ENCODE measurements around the gene ARHGAP5. TPM values are rescaled to one million over a fixed set of nuclear protein-coding genes. Genes with fewer than 3 reads are reported as not detected.

ARHGAP5 gene
- total RNA-seq, 1 donor from 2014 or later = 140 TPM

- no peaks in the 10 kb centered on the region for H3K36me3 Mint-ChIP-seq (ENCODE audit: low read depth, unreplicated experiment)
- no peak overlapping the region for H3K4me3 ChIP-seq (ENCODE audit: insufficient read depth, low read depth, low read length)
- no peak overlapping the region for H3K4me2 ChIP-seq (ENCODE audit: low read length)
- H3K36me3 ChIP-seq (ENCODE audit: insufficient read depth, low read length) = no peaks in the 10 kb centered on the region
- H4K20me1 ChIP-seq (ENCODE audit: insufficient read depth, low read length) = no peaks in the 10 kb centered on the region
- no peaks in the 10 kb centered on the region for H3K27me3 Mint-ChIP-seq (ENCODE audit: low read depth, unreplicated experiment)
- H2AFZ ChIP-seq (ENCODE audit: low read depth, low read length) = no peak overlapping the region
- no peak overlapping the region for H3K4me3 Mint-ChIP-seq (ENCODE audit: unreplicated experiment)
- FAIRE-seq (no peak), DNase-seq (ENCODE audit: low read depth) (no peak)
- H3K79me2 ChIP-seq (ENCODE audit: insufficient read depth, low read length) = no peaks in the 10 kb centered on the region
- no peak overlapping the region for H3K9ac ChIP-seq (ENCODE audit: low read length)
- no peaks in the 10 kb centered on the region for H3K4me1 ChIP-seq (ENCODE audit: insufficient read depth, low read length)
- H3K4me1 Mint-ChIP-seq (ENCODE audit: low read depth, unreplicated experiment) = no peaks in the 10 kb centered on the region
- H3K27ac ChIP-seq (ENCODE audit: low read depth, low read length) = no peak overlapping the region
- H3K27ac Mint-ChIP-seq (ENCODE audit: unreplicated experiment) = no peak overlapping the region
- no peaks in the 10 kb centered on the region for H3K9me3 ChIP-seq (ENCODE audit: insufficient read depth, low read depth, low read length)
- H3K9me3 Mint-ChIP-seq (ENCODE audit: unreplicated experiment) = no peaks in the 10 kb centered on the region
- TF ChIP-seq EZH2 (IDR thresholded peaks at IDR 0.05; ENCODE audit: insufficient read depth, low read length) (no peak), CTCF (IDR thresholded peaks at IDR 0.05; ENCODE audit: insufficient read depth, low read depth, low read length) (no peak)
- H3K27me3 ChIP-seq (ENCODE audit: insufficient read depth, low read length) = no peaks in the 10 kb centered on the region
These were observed 8.4 kb upstream of the ARHGAP5 start for GRCh38 chr14:32068708-32069107.

- Histone ChIP-seq H3K9me3 (ENCODE audit: insufficient read depth, low read depth, low read length) (no peaks in the 10 kb centered on the region), H3K4me2 (ENCODE audit: low read length) (no peak overlapping the region), H4K20me1 (ENCODE audit: insufficient read depth, low read length) (no peaks in the 10 kb centered on the region), H3K79me2 (ENCODE audit: insufficient read depth, low read length) (no peaks in the 10 kb centered on the region), H3K4me3 (ENCODE audit: insufficient read depth, low read depth, low read length) (no peak overlapping the region), H3K27ac (ENCODE audit: low read depth, low read length) (no peak overlapping the region), H3K4me1 (ENCODE audit: insufficient read depth, low read length) (no peaks in the 10 kb centered on the region), H3K36me3 (ENCODE audit: insufficient read depth, low read length) (no peaks in the 10 kb centered on the region), H3K27me3 (ENCODE audit: insufficient read depth, low read length) (no peaks in the 10 kb centered on the region), H3K9ac (ENCODE audit: low read length) (no peak overlapping the region), H2AFZ (ENCODE audit: low read depth, low read length) (no peak overlapping the region)
- Mint-ChIP-seq H3K4me3 (ENCODE audit: unreplicated experiment) (no peak overlapping the region), H3K27me3 (ENCODE audit: low read depth, unreplicated experiment) (no peaks in the 10 kb centered on the region), H3K4me1 (ENCODE audit: low read depth, unreplicated experiment) (peaks cover 4% of the 10 kb centered on the region), H3K36me3 (ENCODE audit: low read depth, unreplicated experiment) (no peaks in the 10 kb centered on the region), H3K27ac (ENCODE audit: unreplicated experiment) (no peak overlapping the region), H3K9me3 (ENCODE audit: unreplicated experiment) (no peaks in the 10 kb centered on the region)
- DNase-seq (ENCODE audit: low read depth) (no peak), FAIRE-seq (no peak)
- TF ChIP-seq CTCF (IDR thresholded peaks at IDR 0.05; ENCODE audit: insufficient read depth, low read depth, low read length) (no peak), EZH2 (IDR thresholded peaks at IDR 0.05; ENCODE audit: insufficient read depth, low read length) (no peak)
These were observed 6.8 kb upstream of the ARHGAP5 start for GRCh38 chr14:32070282-32070681.

GRCh38 chr14:32072676-32073075, 4.4 kb upstream of the ARHGAP5 start:
- Mint-ChIP-seq H3K36me3 (ENCODE audit: low read depth, unreplicated experiment) (no peaks in the 10 kb centered on the region), H3K9me3 (ENCODE audit: unreplicated experiment) (no peaks in the 10 kb centered on the region), H3K27me3 (ENCODE audit: low read depth, unreplicated experiment) (no peaks in the 10 kb centered on the region), H3K4me3 (ENCODE audit: unreplicated experiment) (no peak overlapping the region), H3K27ac (ENCODE audit: unreplicated experiment) (no peak overlapping the region), H3K4me1 (ENCODE audit: low read depth, unreplicated experiment) (peaks cover 4% of the 10 kb centered on the region)
- Histone ChIP-seq H3K9me3 (ENCODE audit: insufficient read depth, low read depth, low read length) (no peaks in the 10 kb centered on the region), H3K36me3 (ENCODE audit: insufficient read depth, low read length) (no peaks in the 10 kb centered on the region), H3K79me2 (ENCODE audit: insufficient read depth, low read length) (peaks cover 4% of the 10 kb centered on the region), H3K27me3 (ENCODE audit: insufficient read depth, low read length) (no peaks in the 10 kb centered on the region), H3K9ac (ENCODE audit: low read length) (no peak overlapping the region), H3K27ac (ENCODE audit: low read depth, low read length) (no peak overlapping the region), H3K4me2 (ENCODE audit: low read length) (no peak overlapping the region), H4K20me1 (ENCODE audit: insufficient read depth, low read length) (no peaks in the 10 kb centered on the region), H2AFZ (ENCODE audit: low read depth, low read length) (no peak overlapping the region), H3K4me3 (ENCODE audit: insufficient read depth, low read depth, low read length) (no peak overlapping the region), H3K4me1 (ENCODE audit: insufficient read depth, low read length) (peaks cover 4% of the 10 kb centered on the region)
- no peak for DNase-seq (ENCODE audit: low read depth)
- no peak for FAIRE-seq
- no peak for TF ChIP-seq CTCF (IDR thresholded peaks at IDR 0.05; ENCODE audit: insufficient read depth, low read depth, low read length)
- no peak for TF ChIP-seq EZH2 (IDR thresholded peaks at IDR 0.05; ENCODE audit: insufficient read depth, low read length)
